Choroid plexus epithelial cell (primary cell): ENCODE data around the gene RASAL2.

Source experiments
- DNase-seq: peaks from one replicate; pipeline ENCODE4 v3.0.0-alpha.2; 2010; ENCODE audit warnings: low read depth
- H3K4me3 ChIP-seq: 2 replicates; pipeline ENCODE4 v1.5.1; 2011; ENCODE audit warnings: low read depth, mild to moderate bottlenecking, control low read depth, low read length, moderate library complexity
- CTCF ChIP-seq: conservative IDR thresholded peaks from 2 replicates; pipeline ENCODE4 v1.5.1; 2011; ENCODE audit warnings: low read depth, mild to moderate bottlenecking, control low read depth, inconsistent platforms, low read length, moderate library complexity

The RASAL2 gene

GRCh38 chr1:178051071-178051470 is 42.8 kb upstream of the RASAL2 start:
- DNase-seq: no peak
- no peak overlapping the region for H3K4me3 ChIP-seq
- no peak for TF ChIP-seq CTCF

- no peak overlapping the region for H3K4me3 ChIP-seq
- TF ChIP-seq CTCF: no peak
- DNase-seq: peak; percentile 57
These were observed 41.0 kb upstream of the RASAL2 start for GRCh38 chr1:178052650-178053461.

- no peak for TF ChIP-seq CTCF
- no peak overlapping the region for H3K4me3 ChIP-seq
- DNase-seq: no peak
These were observed 38.8 kb upstream of the RASAL2 start for GRCh38 chr1:178055093-178055492.

GRCh38 chr1:178055779-178056471 is 38.0 kb upstream of the RASAL2 start:
- DNase-seq: peak; percentile 68
- TF ChIP-seq CTCF: peak; percentile 43

GRCh38 chr1:178057141-178057765 is 36.7 kb upstream of the RASAL2 start:
- DNase-seq: peak; percentile 37
- no peak for TF ChIP-seq CTCF
- H3K4me3 ChIP-seq: no peak overlapping the region

More at GRCh38 chr1:178055779-178056471, 38.0 kb upstream of the RASAL2 start:
- no peak overlapping the region for H3K4me3 ChIP-seq

GRCh38 chr1:178057912-178058534 is 35.9 kb upstream of the RASAL2 start:
- peak; percentile 96 for DNase-seq
- peak overlapping the region; percentile 35 for H3K4me3 ChIP-seq
- no peak for TF ChIP-seq CTCF
